Endothelial cell of umbilical vein (primary cell): ENCODE results near the gene PDE6B. TPM values are rescaled to one million over a fixed set of nuclear protein-coding genes. Genes with fewer than 3 reads are reported as not detected.

Experiments
- BruUV-seq: library from RNA; stranded (reverse); fragments of 400-500 nt; replicated peaks from 2 replicates; lab custom pipeline; 2021; lab: Mats Ljungman, UMichigan
- CTCF ChIA-PET: fragments of 300-600, 350-600 bp; sonication (Branson Sonifier 250); formaldehyde crosslinking; loops from one replicate; lab custom pipeline; 2021; ENCODE audit warnings: antibody characterized with exemption, inconsistent platforms; lab: Charles Lee
- POLR2A ChIA-PET: fragments of 300-600, 350-600 bp; sonication (Branson Sonifier 250); formaldehyde crosslinking; loops from one replicate; lab custom pipeline; 2021; ENCODE audit warnings: antibody characterized with exemption, inconsistent platforms; lab: Charles Lee
- DNase-seq: peaks from one replicate; pipeline ENCODE4 v3.0.0-alpha.2; 2011; ENCODE audit warnings: low read depth, low spot score
- FAIRE-seq: peaks from 2 replicates; lab custom pipeline; 2011; peaks lifted over from hg19 to GRCh38; lab: Jason Lieb, UNC
- H2AFZ ChIP-seq: 2 replicates; pipeline ENCODE4 v1.6.0; 2012; ENCODE audit warnings: low read depth, low read length, control low read depth, inconsistent platforms
- H3K27ac ChIP-seq: 2 replicates; pipeline ENCODE4 v1.5.1; 2011; ENCODE audit warnings: low read depth, mild to moderate bottlenecking, control low read depth, low read length, moderate library complexity; ENCODE audit not compliant: insufficient read depth
- H3K27me3 ChIP-seq, 2 experiments: 2 replicates each; pipeline versions ENCODE4 v1.6.0 to v1.6.1; 2011; ENCODE audit warnings: low read length in 2 of 2, mixed read lengths in 1 of 2; ENCODE audit not compliant: control insufficient read depth in 2 of 2, insufficient read depth in 2 of 2
- H3K36me3 ChIP-seq, 2 experiments: 2 replicates in 1 of 2; 3 replicates in 1 of 2; pipeline ENCODE4 v1.5.1; 2011; ENCODE audit warnings: low read length in 2 of 2, mild to moderate bottlenecking in 1 of 2, moderate library complexity in 1 of 2; ENCODE audit not compliant: control insufficient read depth in 2 of 2, insufficient read depth in 2 of 2; ENCODE audit errors: extremely low read depth in 1 of 2
- H3K4me1 ChIP-seq: 3 replicates; pipeline ENCODE4 v1.5.1; 2011; ENCODE audit warnings: mild to moderate bottlenecking, low read length; ENCODE audit not compliant: control insufficient read depth, insufficient read depth; ENCODE audit errors: extremely low read depth
- H3K4me2 ChIP-seq: 2 replicates; pipeline ENCODE4 v1.6.1; 2011; ENCODE audit warnings: low read length, control low read depth, mixed read lengths; ENCODE audit not compliant: insufficient read depth
- H3K4me3 ChIP-seq, 3 experiments: fragments of 200-600 bp in 1 of 3; sonication (generic), shearing (Covaris generic) in 1 of 3; replicated peaks in 1 of 3; 2 replicates each; pipeline ENCODE4 v1.5.1; 2011 to 2016; ENCODE audit warnings: control low read depth in 3 of 3, low read length in 3 of 3, mild to moderate bottlenecking in 2 of 3, inconsistent platforms in 1 of 3, low read depth in 1 of 3, moderate library complexity in 1 of 3; ENCODE audit not compliant: insufficient read depth in 1 of 3
- H3K79me2 ChIP-seq: 2 replicates; pipeline ENCODE4 v1.6.0; 2012; ENCODE audit warnings: low read length, inconsistent platforms; ENCODE audit not compliant: control insufficient read depth, insufficient read depth
- H3K9ac ChIP-seq: replicated peaks from 2 replicates; pipeline ENCODE3; 2011; ENCODE audit warnings: low read length, control low read depth; ENCODE audit not compliant: insufficient read depth; ENCODE audit errors: extremely low read depth
- H3K9me1 ChIP-seq: replicated peaks from 3 replicates; pipeline ENCODE4 v1.6.0; 2011; ENCODE audit warnings: mild to moderate bottlenecking, low read length; ENCODE audit not compliant: control insufficient read depth, insufficient read depth; ENCODE audit errors: extremely low read depth
- H3K9me3 ChIP-seq: replicated peaks from 2 replicates; pipeline ENCODE4 v1.5.1; 2012; ENCODE audit warnings: low read length, inconsistent platforms; ENCODE audit not compliant: control insufficient read depth, insufficient read depth
- H4K20me1 ChIP-seq: replicated peaks from 2 replicates; pipeline ENCODE3; 2011; ENCODE audit warnings: mild to moderate bottlenecking, low read length; ENCODE audit not compliant: control insufficient read depth, insufficient read depth; ENCODE audit errors: extremely low read depth
- CTCF ChIP-seq, 2 donors: IDR thresholded peaks; 1 replicate in 1 of 2; 2 replicates in 1 of 2; pipeline ENCODE4 v1.5.1; 2011; ENCODE audit warnings: low read length in 2 of 2, mild to moderate bottlenecking in 2 of 2, moderate library complexity in 2 of 2, control low read depth in 1 of 2, inconsistent platforms in 1 of 2, low read depth in 1 of 2; ENCODE audit not compliant: insufficient read depth in 1 of 2; ENCODE audit errors: extremely low read depth in 1 of 2
- EZH2 ChIP-seq: IDR thresholded peaks from 2 replicates; pipeline ENCODE4 v1.6.1; 2012; ENCODE audit warnings: borderline replicate concordance, low read depth, mild to moderate bottlenecking, moderate library complexity, low read length, inconsistent platforms; ENCODE audit not compliant: severe bottlenecking
- FOS ChIP-seq: IDR thresholded peaks from 2 replicates; pipeline ENCODE4 v1.6.1; 2011; ENCODE audit warnings: mild to moderate bottlenecking, low read length, moderate library complexity, borderline replicate concordance; ENCODE audit not compliant: insufficient read depth
- GATA2 ChIP-seq: IDR thresholded peaks from 2 replicates; pipeline ENCODE4 v1.7.0; 2011; ENCODE audit warnings: low read depth, mild to moderate bottlenecking, moderate library complexity, mixed read lengths, low read length; ENCODE audit not compliant: insufficient read length, insufficient read depth
- JUN ChIP-seq: IDR thresholded peaks from 2 replicates; pipeline ENCODE4 v1.6.1; 2011; ENCODE audit warnings: borderline replicate concordance, low read depth; ENCODE audit not compliant: insufficient read length, insufficient read depth
- MYC ChIP-seq: IDR thresholded peaks from one replicate; pipeline ENCODE4 v1.6.1; 2011; ENCODE audit warnings: mild to moderate bottlenecking, low read depth, low read length
- POLR2A ChIP-seq: IDR thresholded peaks from 2 replicates; pipeline ENCODE4 v1.6.1; 2012; ENCODE audit warnings: low read depth, mild to moderate bottlenecking, control low read depth, low read length
- POLR2AphosphoS5 ChIP-seq: IDR thresholded peaks from 2 replicates; pipeline ENCODE4 v1.6.1; 2012; ENCODE audit warnings: low read depth, mild to moderate bottlenecking, control low read depth, low read length, moderate library complexity; ENCODE audit not compliant: insufficient read depth
- dilution Hi-C: fragments of 300-500 bp; cut with MboI; formaldehyde crosslinking; loops from one replicate; pipeline ENCODE4 v1.15.0; 2019; ENCODE audit warnings: low sequenced_read_pairs; ENCODE audit not compliant: extremely low pct_ligation_motif_present
- intact Hi-C: fragments of 100-400 bp; cut with micrococcal nuclease; formaldehyde crosslinking; loops from one replicate; pipeline ENCODE4 v1.10.0; 2022
- polyA plus RNA-seq, 4 experiments: library from polyadenylated mRNA; depleted of rRNA in 3 of 4; stranded (reverse) in 3 of 4; unstranded in 1 of 4; fragments of >200 nt; gene quantifications; 2 replicates each; pipeline versions ENCODE4 v1.2.1 to v1.2.3, GENCODE V29; 2011 to 2012; ENCODE audit warnings: missing spikeins in 1 of 4
- total RNA-seq: library from RNA; stranded (reverse); gene quantifications from 2 replicates; pipeline ENCODE4 v1.2.3, GENCODE V29; 2021
- TF ChIP-seq, protein P1 (sequence below): IDR thresholded peaks from 2 replicates; pipeline ENCODE4 v1.6.1; 2011; ENCODE audit not compliant: insufficient read depth, insufficient read length

Gene PDE6B
- total and polyA plus RNA-seq, 2 donors (not counting 3 experiments of a cell fraction or from before 2014, with no cell fraction given) = 0.77 to 1.8 TPM

DNA sequence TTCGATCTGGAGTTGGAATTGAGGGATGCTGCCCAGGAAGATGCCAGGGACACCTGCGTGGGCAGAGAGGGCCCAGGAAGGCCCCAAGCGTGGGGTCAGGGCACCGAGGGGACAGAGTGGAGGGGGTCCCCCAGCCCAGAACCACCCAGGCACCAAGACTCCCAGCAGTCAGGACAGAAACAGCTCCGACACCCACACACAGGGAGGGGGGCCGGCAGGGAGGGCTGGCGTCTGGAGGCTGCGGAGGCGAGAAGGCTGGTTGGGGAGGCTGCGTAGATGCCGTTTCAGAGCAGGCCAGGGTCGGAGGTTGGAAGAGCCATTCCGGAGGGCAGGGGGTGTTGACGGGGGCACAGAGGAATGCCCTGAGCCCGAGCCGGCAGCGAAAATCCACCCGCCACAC, 25.1 kb downstream of the PDE6B start:
- TF ChIP-seq CTCF (IDR thresholded peaks at IDR 0.05; ENCODE audit: extremely low read depth in 1 of 2, insufficient read depth in 1 of 2, low read depth in 1 of 2, low read length in 2 of 2) = no peak
- TF ChIP-seq MYC = no peak
- no peak for TF ChIP-seq POLR2A
- TF ChIP-seq POLR2AphosphoS5 = no peak
- TF ChIP-seq EZH2 = no peak
- TF ChIP-seq, protein P1, sequence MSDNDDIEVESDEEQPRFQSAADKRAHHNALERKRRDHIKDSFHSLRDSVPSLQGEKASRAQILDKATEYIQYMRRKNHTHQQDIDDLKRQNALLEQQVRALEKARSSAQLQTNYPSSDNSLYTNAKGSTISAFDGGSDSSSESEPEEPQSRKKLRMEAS = no peak
- TF ChIP-seq JUN = no peak
- TF ChIP-seq FOS = no peak
- TF ChIP-seq GATA2 = no peak
- intact Hi-C loops (no loop called here), dilution Hi-C loops (no loop called here)
- BruUV-seq = no TSS peak
- Histone ChIP-seq H3K9me3 (no peaks in the 10 kb centered on the region), H3K27me3 (no peaks in the 10 kb centered on the region), H3K9ac (no peak overlapping the region), H4K20me1 (no peaks in the 10 kb centered on the region), H3K36me3 (no peaks in the 10 kb centered on the region), H3K79me2 (no peaks in the 10 kb centered on the region), H3K4me1 (no peaks in the 10 kb centered on the region), H3K4me2 (no peak overlapping the region), H3K9me1 (no peaks in the 10 kb centered on the region), H3K4me3 (no peak overlapping the region), H3K27ac (no peak overlapping the region), H2AFZ (no peak overlapping the region)
- CTCF ChIA-PET = no interaction called here
- DNase-seq = no peak
- POLR2A ChIA-PET = no interaction called here
- no peak for FAIRE-seq
